ENCODE results near the gene CXCR1. TPM values are rescaled to one million over a fixed set of nuclear protein-coding genes. Genes with fewer than 3 reads are reported as not detected.

Gene CXCR1
- total and polyA plus RNA-seq, 9 of the 15 experiments (the other 6 are each of a cell fraction or from before 2014, with no cell fraction given), result not detected

- TF ChIP-seq ZNF511 (CRISPR knock-in tag; IDR thresholded peaks at IDR 0.05), result no peak
These were observed 17.6 kb upstream of the CXCR1 start (continued) for GRCh38 chr2:218184331-218184730.

GRCh38 chr2:218180467-218181114 is 13.8 kb upstream of the CXCR1 start:
- H3K4me1 ChIP-seq (replicated peaks in 1 of 2; ENCODE audit: control insufficient read depth in 2 of 2, insufficient read depth in 2 of 2, low read length in 2 of 2), result peaks cover 0 to 3% of the 10 kb centered on the region in 2 experiments; a peak in 3 of 5 replicates
- H3K27me3 ChIP-seq (ENCODE audit: control insufficient read depth in 2 of 2, insufficient read depth in 2 of 2, low read length in 2 of 2), result no peaks in the 10 kb centered on the region
- in situ Hi-C loops (cut with MboI), result no loop called here
- 31% methylated on average over 7 of the region's 9 CpGs for WGBS (ENCODE audit: insufficient coverage, low coverage, missing lambda C conversion rate)
- peak; percentile 95 for TF ChIP-seq ZNF316 (IDR thresholded peaks at IDR 0.05)
- peak; percentile 51 for TF ChIP-seq TAF9B (IDR thresholded peaks at IDR 0.05; ENCODE audit: partially characterized antibody)
- TF ChIP-seq ARID2 (IDR thresholded peaks at IDR 0.05), result no peak
- TF ChIP-seq NFE2 (IDR thresholded peaks at IDR 0.05; ENCODE audit: low read depth), result peak; percentile 82
- TF ChIP-seq TBP (optimal IDR thresholded peaks at IDR 0.05; ENCODE audit: low read depth, low read length), result no peak
- TF ChIP-seq C11orf30 (IDR thresholded peaks at IDR 0.05; ENCODE audit: low read depth), result peak; percentile 89
- 0 out of 2 replicates have a peak, but pooled peaks have one; percentile 18 for TF ChIP-seq CBFA2T3 (IDR thresholded peaks at IDR 0.05)
- peak; percentile 65 for TF ChIP-seq MAFK (IDR thresholded peaks at IDR 0.05; ENCODE audit: low read length)
- peak; percentile 27; the same call in 1 of the 2 replicates for TF ChIP-seq VEZF1 (CRISPR knock-in tag; IDR thresholded peaks at IDR 0.05)
- peak; percentile 27; the same call in 1 of the 2 replicates for TF ChIP-seq PKNOX1 (IDR thresholded peaks at IDR 0.05)
- peak; percentile 52; the same call in 1 of the 2 replicates for TF ChIP-seq MAFF (IDR thresholded peaks at IDR 0.05; ENCODE audit: low read length)
- TF ChIP-seq CREM (IDR thresholded peaks at IDR 0.05; ENCODE audit: low read depth), result no peak
- TF ChIP-seq JUND (IDR thresholded peaks at IDR 0.05; ENCODE audit: borderline replicate concordance, low read depth, low read length), result peak; percentile 12; the same call in 1 of the 2 replicates
- TF ChIP-seq JUND (tag; IDR thresholded peaks at IDR 0.05; ENCODE audit: borderline replicate concordance, low read depth, low read length), result no peak; the same call in 2 of the 3 replicates
- no peak for TF ChIP-seq ZNF764 (CRISPR knock-in tag; IDR thresholded peaks at IDR 0.05; ENCODE audit: low read depth)
- TF ChIP-seq MAFG (tag; conservative IDR thresholded peaks at IDR 0.05), result peak; percentile 77
- 0 out of 2 replicates have a peak, but pooled peaks have one; percentile 13 for TF ChIP-seq DPF2 (IDR thresholded peaks at IDR 0.05)
- H3K79me2 ChIP-seq (ENCODE audit: control insufficient read depth, insufficient read depth, low read length), result no peaks in the 10 kb centered on the region
- intact Hi-C loops (cut with micrococcal nuclease), result loop anchor here (10.0 kb wide), 1 partner anchor 284 kb away; no protein-coding TSS in a partner anchor
- H2AFZ ChIP-seq (ENCODE audit: low read depth, low read length), result peak overlapping the region; percentile 72; the same call in 1 of the 2 replicates
- no peak overlapping the region for H3K9ac ChIP-seq (ENCODE audit: insufficient read depth in 1 of 2, low read depth in 2 of 2, low read length in 2 of 2)
- H3K4me2 ChIP-seq (ENCODE audit: insufficient read depth, low read length), result no peak overlapping the region; the same call in 1 of the 2 replicates
- ChIA-PET CTCF (ENCODE audit: low intra/inter-chr PET ratio) (no interaction called here), POLR2A (no interaction called here)
- peak in 1 of 4 experiments; percentile 52 for DNase-seq (ENCODE audit: extremely low read depth in 1 of 4, low spot score in 3 of 4)
- H3K9me1 ChIP-seq (ENCODE audit: control insufficient read depth, insufficient read depth, low read length), result no peaks in the 10 kb centered on the region
- BruUV-seq (replicated peaks), result no TSS peak
- H3K36me3 ChIP-seq (ENCODE audit: control insufficient read depth, insufficient read depth, low read length), result no peaks in the 10 kb centered on the region
- peak; percentile 74 for ATAC-seq
- FAIRE-seq, result peak; percentile 72
- no peaks in the 10 kb centered on the region for H4K20me1 ChIP-seq (replicated peaks; ENCODE audit: control insufficient read depth, insufficient read depth, low read length)
- H3K27ac ChIP-seq (ENCODE audit: extremely low read depth, low read depth, low read length), result no peak overlapping the region
- H3K9me3 ChIP-seq (replicated peaks; ENCODE audit: control insufficient read depth, insufficient read depth, low read depth, low read length), result no peaks in the 10 kb centered on the region
- H3K4me3 ChIP-seq, result no peak overlapping the region
